Fibroblast of lung (primary cell): ENCODE data around the gene OR52D1. TPM values are rescaled to one million over a fixed set of nuclear protein-coding genes. Genes with fewer than 3 reads are reported as not detected.

ENCODE experiments used
- DNase-seq, 2 donors: peaks; one replicate each; pipeline versions ENCODE4 v3.0.0 to v3.0.0-alpha.2; 2010; ENCODE audit warnings: low read depth in 2 of 2
- H2AFZ ChIP-seq: 2 replicates; pipeline ENCODE4 v1.5.1; 2012; ENCODE audit warnings: low read length, control low read depth, inconsistent platforms
- H3K27ac ChIP-seq: 2 replicates; pipeline ENCODE4 v1.5.1; 2011; ENCODE audit warnings: low read length, control low read depth; ENCODE audit not compliant: insufficient read depth
- H3K27me3 ChIP-seq: 2 replicates; pipeline ENCODE4 v1.5.1; 2011; ENCODE audit warnings: mild to moderate bottlenecking, low read length; ENCODE audit not compliant: control insufficient read depth, insufficient read depth
- H3K36me3 ChIP-seq: 2 replicates; pipeline ENCODE4 v1.5.1; 2011; ENCODE audit warnings: low read length; ENCODE audit not compliant: control insufficient read depth, insufficient read depth
- H3K4me1 ChIP-seq: 2 replicates; pipeline ENCODE4 v1.5.1; 2011; ENCODE audit warnings: low read length; ENCODE audit not compliant: control insufficient read depth, insufficient read depth; ENCODE audit errors: extremely low read depth
- H3K4me2 ChIP-seq: 2 replicates; pipeline ENCODE4 v1.5.1; 2011; ENCODE audit warnings: low read length, control low read depth; ENCODE audit not compliant: insufficient read depth; ENCODE audit errors: extremely low read depth
- H3K4me3 ChIP-seq, 4 experiments: fragments of 200-600 bp in 1 of 4; sonication (generic) in 1 of 4; replicated peaks in 1 of 4; 2 replicates each; pipeline ENCODE4 v1.5.1; 2011 to 2016; ENCODE audit warnings: low read length in 4 of 4, low read depth in 3 of 4, mild to moderate bottlenecking in 3 of 4, control low read depth in 2 of 4, inconsistent platforms in 1 of 4, mixed read lengths in 1 of 4; ENCODE audit not compliant: insufficient read depth in 1 of 4; ENCODE audit errors: control extremely low read depth in 1 of 4
- H3K79me2 ChIP-seq: 2 replicates; pipeline ENCODE4 v1.5.1; 2012; ENCODE audit warnings: mild to moderate bottlenecking, low read length, inconsistent platforms; ENCODE audit not compliant: control insufficient read depth, insufficient read depth
- H3K9ac ChIP-seq: 2 replicates; pipeline ENCODE4 v1.5.1; 2011; ENCODE audit warnings: mild to moderate bottlenecking, low read length, control low read depth; ENCODE audit not compliant: insufficient read depth
- H3K9me3 ChIP-seq: 2 replicates; pipeline ENCODE4 v1.5.1; 2012; ENCODE audit warnings: low read depth, low read length; ENCODE audit not compliant: control insufficient read depth, insufficient read depth
- H4K20me1 ChIP-seq: 2 replicates; pipeline ENCODE4 v1.5.1; 2011; ENCODE audit warnings: low read length; ENCODE audit not compliant: control insufficient read depth, insufficient read depth; ENCODE audit errors: extremely low read depth
- CTCF ChIP-seq, 2 donors: IDR thresholded peaks in 1 of 2; conservative IDR thresholded peaks in 1 of 2; 1 replicate in 1 of 2; 2 replicates in 1 of 2; pipeline ENCODE4 v1.5.1; 2011 to 2012; ENCODE audit warnings: low read length in 2 of 2, control low read depth in 1 of 2, inconsistent platforms in 1 of 2, low read depth in 1 of 2, mild to moderate bottlenecking in 1 of 2
- EZH2 ChIP-seq: IDR thresholded peaks from 2 replicates; pipeline ENCODE4 v1.5.1; 2012; ENCODE audit warnings: low read length, control low read depth, mild to moderate bottlenecking; ENCODE audit errors: missing control alignments
- polyA plus RNA-seq, 2 donors: library from polyadenylated mRNA; depleted of rRNA in 1 of 2; stranded (reverse) in 1 of 2; unstranded in 1 of 2; fragments of >200 nt; gene quantifications; 2 replicates each; pipeline ENCODE4 v1.2.1, GENCODE V29; 2011 to 2012; ENCODE audit warnings: missing spikeins in 1 of 2
- total RNA-seq: library from RNA; depleted of rRNA; stranded (reverse); fragments of >200 nt; gene quantifications from 2 replicates; pipeline ENCODE4 v1.2.1, GENCODE V29; 2014

The OR52D1 gene
- total and polyA plus RNA-seq, 2 donors (not counting 1 experiment from before 2014, with no cell fraction given), result not detected

- no peak overlapping the region for H3K4me3 ChIP-seq
- DNase-seq, result no peak
- TF ChIP-seq EZH2 (no peak), CTCF (conservative IDR thresholded peaks at IDR 0.05 in 1 of 2, IDR thresholded peaks at IDR 0.05 in 1 of 2; ENCODE audit: low read depth in 1 of 2, low read length in 2 of 2) (no peak)
Measured at GRCh38 chr11:5536482-5536881, 48.0 kb downstream of the OR52D1 start.

More at GRCh38 chr11:5536482-5536881, 48.0 kb downstream of the OR52D1 start:
- H3K9ac ChIP-seq, result no peak overlapping the region
- H3K36me3 ChIP-seq, result no peaks in the 10 kb centered on the region
- H2AFZ ChIP-seq, result no peak overlapping the region
- no peak overlapping the region for H3K27ac ChIP-seq
- no peaks in the 10 kb centered on the region for H3K79me2 ChIP-seq
- H3K4me2 ChIP-seq, result no peak overlapping the region
- H3K9me3 ChIP-seq, result no peaks in the 10 kb centered on the region
- H3K27me3 ChIP-seq, result no peaks in the 10 kb centered on the region
- H4K20me1 ChIP-seq, result no peaks in the 10 kb centered on the region
- no peaks in the 10 kb centered on the region for H3K4me1 ChIP-seq

Other genes starting within 250 kb of the OR52D1 start
- not detected in 2 replicates for gene HBG1, start 238.8 kb upstream of the OR52D1 start, total RNA-seq
- 0.41 and 0.46 TPM in 2 replicates for gene HBG1, start 238.8 kb upstream of the OR52D1 start, polyA plus RNA-seq
- gene HBG2, start 233.9 kb upstream of the OR52D1 start, total RNA-seq, result not detected in 2 replicates
- 0.93 and 2.6 TPM in 2 replicates for gene HBG2, start 233.9 kb upstream of the OR52D1 start, polyA plus RNA-seq
- gene HBE1, start 218.7 kb upstream of the OR52D1 start, total RNA-seq, result 0.33 TPM in 1 of 2 replicates, not detected in the other
- gene HBE1, start 218.7 kb upstream of the OR52D1 start, polyA plus RNA-seq, result 2.0 and 3.1 TPM in 2 replicates
- gene OR51B4, start 186.7 kb upstream of the OR52D1 start, total RNA-seq, result 0.17 TPM in 1 of 2 replicates, not detected in the other
- gene OR51B4, start 186.7 kb upstream of the OR52D1 start, polyA plus RNA-seq, result not detected in 2 replicates
- not detected in 2 replicates for gene OR51B2, start 164.4 kb upstream of the OR52D1 start, total RNA-seq
- gene OR51B2, start 164.4 kb upstream of the OR52D1 start, polyA plus RNA-seq, result not detected in 2 replicates
- 0.17 and 0.26 TPM in 2 replicates for gene OR51B5, start 145.2 kb upstream of the OR52D1 start, total RNA-seq
- 0.06 TPM in 1 of 2 replicates, not detected in the other for gene OR51B5, start 145.2 kb upstream of the OR52D1 start, polyA plus RNA-seq
- gene OR51B6, start 137.2 kb upstream of the OR52D1 start, total RNA-seq, result not detected in 2 replicates
- gene OR51B6, start 137.2 kb upstream of the OR52D1 start, polyA plus RNA-seq, result not detected in 2 replicates
- not detected in 2 replicates for gene OR51M1, start 104.9 kb upstream of the OR52D1 start, total RNA-seq
- gene OR51M1, start 104.9 kb upstream of the OR52D1 start, polyA plus RNA-seq, result 0.06 TPM in 1 of 2 replicates, not detected in the other
- gene OR51Q1, start 66.6 kb upstream of the OR52D1 start, total RNA-seq, result not detected in 2 replicates
- gene OR51Q1, start 66.6 kb upstream of the OR52D1 start, polyA plus RNA-seq, result not detected in 2 replicates
- 0.17 and 0.26 TPM in 2 replicates for gene OR51I1, start 47.2 kb upstream of the OR52D1 start, total RNA-seq
- gene OR51I1, start 47.2 kb upstream of the OR52D1 start, polyA plus RNA-seq, result not detected in 2 replicates
- gene OR51I2, start 39.4 kb upstream of the OR52D1 start, total RNA-seq, result under 0.01 TPM in 1 of 2 replicates, not detected in the other
- not detected in 2 replicates for gene OR51I2, start 39.4 kb upstream of the OR52D1 start, polyA plus RNA-seq
- gene UBQLN3, start 21.3 kb downstream of the OR52D1 start, total RNA-seq, result 0.17 TPM in 1 of 2 replicates, not detected in the other
- gene UBQLN3, start 21.3 kb downstream of the OR52D1 start, polyA plus RNA-seq, result not detected in 2 replicates
- gene UBQLNL, start 28.0 kb downstream of the OR52D1 start, total RNA-seq, result under 0.01 and 0.17 TPM in 2 replicates
- gene UBQLNL, start 28.0 kb downstream of the OR52D1 start, polyA plus RNA-seq, result 0.09 and 0.10 TPM in 2 replicates
- gene OR52H1, start 59.9 kb downstream of the OR52D1 start, total RNA-seq, result 0.50 and 0.51 TPM in 2 replicates
- not detected in 2 replicates for gene OR52H1, start 59.9 kb downstream of the OR52D1 start, polyA plus RNA-seq
- not detected in 2 replicates for gene OR52B6, start 92.2 kb downstream of the OR52D1 start, total RNA-seq
- gene OR52B6, start 92.2 kb downstream of the OR52D1 start, polyA plus RNA-seq, result not detected in 2 replicates
- 4.9 and 8.6 TPM in 2 replicates for gene TRIM6, start 108.0 kb downstream of the OR52D1 start, total RNA-seq
- gene TRIM6, start 108.0 kb downstream of the OR52D1 start, polyA plus RNA-seq, result 8.2 and 13.8 TPM in 2 replicates
- 11.3 and 17.8 TPM in 2 replicates for gene TRIM34, start 136.3 kb downstream of the OR52D1 start, total RNA-seq
- 13.6 and 18.5 TPM in 2 replicates for gene TRIM34, start 136.3 kb downstream of the OR52D1 start, polyA plus RNA-seq
- gene TRIM5, start 196.4 kb downstream of the OR52D1 start, total RNA-seq, result 43.4 and 47.9 TPM in 2 replicates
- gene TRIM5, start 196.4 kb downstream of the OR52D1 start, polyA plus RNA-seq, result 26.8 and 32.4 TPM in 2 replicates
- 94.8 and 112 TPM in 2 replicates for gene TRIM22, start 201.1 kb downstream of the OR52D1 start, total RNA-seq
- 74.3 and 108 TPM in 2 replicates for gene TRIM22, start 201.1 kb downstream of the OR52D1 start, polyA plus RNA-seq
- gene OR56B1, start 247.8 kb downstream of the OR52D1 start, total RNA-seq, result not detected in 2 replicates
- gene OR56B1, start 247.8 kb downstream of the OR52D1 start, polyA plus RNA-seq, result not detected in 2 replicates